ENCODE results near the gene SNX33.
"Not testable (repeated sequence)": the region's sequence is repeated elsewhere in the genome, so short reads cannot be mapped to it uniquely, and the experiment has no call there.

Gene SNX33

GRCh38 chr15:75661756-75662140 is 14.0 kb downstream of the SNX33 start:
- DNase-seq (ENCODE audit: low spot score): no peak

- DNase-seq (ENCODE audit: low spot score): no peak
Observed at GRCh38 chr15:75662823-75663519, 15.3 kb downstream of the SNX33 start.

GRCh38 chr15:75663931-75664421 is 16.3 kb downstream of the SNX33 start:
- no peak for DNase-seq (ENCODE audit: low spot score)

- no peak for DNase-seq (ENCODE audit: low spot score)
Observed at GRCh38 chr15:75666823-75667501, 19.2 kb downstream of the SNX33 start.

- no peak for DNase-seq (ENCODE audit: low spot score)
Observed at GRCh38 chr15:75669191-75669878, 21.6 kb downstream of the SNX33 start.

- DNase-seq (ENCODE audit: low spot score): no peak
Observed at GRCh38 chr15:75669879-75670212, 22.1 kb downstream of the SNX33 start.

GRCh38 chr15:75671730-75672602 is 24.3 kb downstream of the SNX33 start:
- no peak for DNase-seq (ENCODE audit: low spot score)

GRCh38 chr15:75672646-75673425 is 25.1 kb downstream of the SNX33 start:
- no peak for DNase-seq (ENCODE audit: low spot score)

GRCh38 chr15:75673426-75674235 is 25.9 kb downstream of the SNX33 start:
- DNase-seq (ENCODE audit: low spot score): no peak

- no peak for DNase-seq (ENCODE audit: low spot score)
Observed at GRCh38 chr15:75674366-75674765, 26.7 kb downstream of the SNX33 start.

GRCh38 chr15:75675579-75676404 is 28.1 kb downstream of the SNX33 start:
- DNase-seq (ENCODE audit: low spot score): no peak

GRCh38 chr15:75676688-75677464 is 29.2 kb downstream of the SNX33 start:
- no peak for DNase-seq (ENCODE audit: low spot score)

- DNase-seq (ENCODE audit: low spot score): no peak
Observed at GRCh38 chr15:75677465-75678323, 30.0 kb downstream of the SNX33 start.

- DNase-seq (ENCODE audit: low spot score): not testable (repeated sequence)
Observed at GRCh38 chr15:75678324-75678690, 30.6 kb downstream of the SNX33 start.

GRCh38 chr15:75680007-75680789 is 32.5 kb downstream of the SNX33 start:
- DNase-seq (ENCODE audit: low spot score): no peak

- no peak for DNase-seq (ENCODE audit: low spot score)
Observed at GRCh38 chr15:75682181-75683135, 34.7 kb downstream of the SNX33 start.
